ENCODE measurements around the gene ZNF789. TPM values are rescaled to one million over a fixed set of nuclear protein-coding genes. Genes with fewer than 3 reads are reported as not detected.
A peak's percentile ranks its signal among the peaks of the same experiment; 100 is the strongest.

ZNF789 gene
- total RNA-seq, 4 donors from 2014 or later: 23.8 to 44.8 (median 36.8) TPM

DNA sequence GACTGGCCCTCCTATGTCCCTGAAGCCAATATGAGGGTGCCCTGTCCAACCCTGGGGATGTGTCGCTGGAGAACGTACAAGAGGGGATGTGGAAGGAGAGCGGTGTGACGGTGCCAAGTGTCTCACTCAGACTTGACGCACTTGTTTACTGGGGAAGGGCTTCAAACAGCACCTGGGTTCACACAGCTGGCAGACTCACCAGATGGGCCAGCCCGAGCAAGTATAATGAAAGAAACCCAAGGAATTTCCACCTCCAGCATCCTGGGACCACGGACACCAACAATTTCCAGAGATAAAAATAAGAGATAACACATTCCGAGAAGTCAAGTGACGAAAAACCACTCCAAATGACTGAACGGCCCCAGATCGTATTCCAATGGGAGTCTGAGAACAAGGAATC lies 12.0 kb upstream of the ZNF789 start:
- H3K36me3 ChIP-seq: peaks cover 0 to 65% (median 0%) of the 10 kb centered on the region in 3 donors
- H3K9me3 ChIP-seq: no peaks in the 10 kb centered on the region
- no peak for DNase-seq
- H3K4me3 ChIP-seq: no peak overlapping the region
- H3K27ac ChIP-seq: no peak overlapping the region
- TF ChIP-seq, protein P1, sequence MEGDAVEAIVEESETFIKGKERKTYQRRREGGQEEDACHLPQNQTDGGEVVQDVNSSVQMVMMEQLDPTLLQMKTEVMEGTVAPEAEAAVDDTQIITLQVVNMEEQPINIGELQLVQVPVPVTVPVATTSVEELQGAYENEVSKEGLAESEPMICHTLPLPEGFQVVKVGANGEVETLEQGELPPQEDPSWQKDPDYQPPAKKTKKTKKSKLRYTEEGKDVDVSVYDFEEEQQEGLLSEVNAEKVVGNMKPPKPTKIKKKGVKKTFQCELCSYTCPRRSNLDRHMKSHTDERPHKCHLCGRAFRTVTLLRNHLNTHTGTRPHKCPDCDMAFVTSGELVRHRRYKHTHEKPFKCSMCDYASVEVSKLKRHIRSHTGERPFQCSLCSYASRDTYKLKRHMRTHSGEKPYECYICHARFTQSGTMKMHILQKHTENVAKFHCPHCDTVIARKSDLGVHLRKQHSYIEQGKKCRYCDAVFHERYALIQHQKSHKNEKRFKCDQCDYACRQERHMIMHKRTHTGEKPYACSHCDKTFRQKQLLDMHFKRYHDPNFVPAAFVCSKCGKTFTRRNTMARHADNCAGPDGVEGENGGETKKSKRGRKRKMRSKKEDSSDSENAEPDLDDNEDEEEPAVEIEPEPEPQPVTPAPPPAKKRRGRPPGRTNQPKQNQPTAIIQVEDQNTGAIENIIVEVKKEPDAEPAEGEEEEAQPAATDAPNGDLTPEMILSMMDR (IDR thresholded peaks at IDR 0.05): no peak
- no peak for TF ChIP-seq POLR2A (IDR thresholded peaks at IDR 0.05)
- peaks cover 0 to 27% (median 4%) of the 10 kb centered on the region in 4 donors for H3K4me1 ChIP-seq
- no peaks in the 10 kb centered on the region for H3K27me3 ChIP-seq

DNA sequence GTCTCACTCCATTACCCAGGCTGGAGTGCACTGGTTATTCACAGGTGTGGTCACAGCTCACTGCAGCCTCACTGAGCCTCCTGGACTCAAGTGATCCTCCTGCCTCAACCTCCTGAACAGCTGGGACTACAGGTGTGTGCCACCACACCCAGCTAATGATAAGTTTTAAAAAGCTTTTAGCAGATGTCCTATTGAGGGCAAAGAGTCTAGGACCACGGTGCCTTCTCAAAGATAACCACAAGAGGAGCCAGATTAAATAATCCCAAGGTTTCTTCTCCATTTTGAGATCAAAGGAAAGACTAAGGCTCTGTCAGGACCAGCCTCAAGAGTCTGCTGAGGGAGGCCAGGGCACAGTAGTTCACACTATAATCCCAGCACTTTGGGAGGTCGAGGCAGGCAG lies 11.5 kb upstream of the ZNF789 start:
- Histone ChIP-seq H3K4me1 (peaks cover 0 to 27% (median 4%) of the 10 kb centered on the region in 4 donors), H3K27ac (no peak overlapping the region), H3K36me3 (peaks cover 0 to 59% (median 0%) of the 10 kb centered on the region in 3 donors), H3K9me3 (no peaks in the 10 kb centered on the region), H3K4me3 (no peak overlapping the region), H3K27me3 (no peaks in the 10 kb centered on the region)
- TF ChIP-seq, protein P1 (IDR thresholded peaks at IDR 0.05): no peak
- no peak for TF ChIP-seq POLR2A (IDR thresholded peaks at IDR 0.05)
- no peak for DNase-seq

DNA sequence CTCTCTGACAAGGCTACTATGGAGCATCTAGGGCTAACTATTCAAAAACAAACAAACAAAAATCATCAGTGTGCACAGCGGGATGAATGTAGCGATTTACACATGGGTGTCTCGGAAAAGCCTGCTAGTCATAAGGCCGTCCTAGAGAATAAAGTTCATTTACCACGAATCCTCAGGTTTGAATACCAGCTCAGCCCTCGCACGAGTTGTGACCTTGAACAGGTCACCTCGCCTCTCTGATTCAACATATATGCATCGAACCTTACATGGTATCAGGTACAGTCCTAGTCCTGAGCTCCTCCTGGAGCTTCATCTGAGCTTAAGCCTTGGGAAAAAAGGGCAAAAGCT lies 7.3 kb upstream of the ZNF789 start:
- DNase-seq: no peak
- peaks cover 0 to 27% (median 4%) of the 10 kb centered on the region in 4 donors for H3K4me1 ChIP-seq
- H3K9me3 ChIP-seq: no peaks in the 10 kb centered on the region
- H3K27ac ChIP-seq: peak overlapping the region; percentile 81 to 89 (median 88)
- H3K36me3 ChIP-seq: peaks cover 0 to 20% (median 0%) of the 10 kb centered on the region in 3 donors
- TF ChIP-seq POLR2A (IDR thresholded peaks at IDR 0.05): no peak
- TF ChIP-seq, protein P1 (IDR thresholded peaks at IDR 0.05): no peak
- no peaks in the 10 kb centered on the region for H3K27me3 ChIP-seq
- H3K4me3 ChIP-seq: peak overlapping the region; percentile 80 to 96 (median 88)

DNA sequence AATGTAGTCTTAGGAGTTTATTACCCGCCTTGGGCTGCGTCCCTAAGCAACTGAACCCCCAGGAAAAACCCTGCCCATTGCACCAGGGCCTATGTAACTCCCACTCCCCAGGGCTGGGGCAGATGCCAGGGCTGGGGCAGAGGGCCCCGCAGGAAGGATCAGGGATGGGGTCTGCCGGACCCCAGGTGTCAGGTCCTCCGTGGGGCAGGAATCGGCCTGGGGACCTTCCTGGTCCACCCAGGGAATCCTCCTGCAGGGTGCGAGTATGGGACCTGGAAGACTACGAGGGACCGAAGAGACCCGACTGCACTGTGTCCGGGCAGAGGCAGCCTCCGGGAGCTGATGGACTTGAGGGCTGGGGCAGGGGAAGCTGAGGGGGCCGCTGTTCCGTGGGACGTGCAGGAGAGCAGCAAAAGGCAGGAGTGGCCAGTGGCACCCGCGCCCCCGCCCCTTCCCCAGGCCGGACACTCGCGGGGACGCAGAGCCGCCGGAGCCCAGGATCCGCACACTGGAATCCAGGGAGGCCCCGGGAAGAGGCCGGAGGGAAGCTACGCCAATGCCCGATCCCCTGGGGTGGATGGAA lies 4.3 kb upstream of the ZNF789 start:
- Histone ChIP-seq H3K4me3 (no peak overlapping the region), H3K27ac (no peak overlapping the region), H3K4me1 (peaks cover 0 to 20% (median 6%) of the 10 kb centered on the region in 4 donors), H3K27me3 (no peaks in the 10 kb centered on the region), H3K9me3 (no peaks in the 10 kb centered on the region), H3K36me3 (peaks cover 0 to 9% (median 0%) of the 10 kb centered on the region in 3 donors)
- TF ChIP-seq, protein P1 (IDR thresholded peaks at IDR 0.05): no peak
- TF ChIP-seq POLR2A (IDR thresholded peaks at IDR 0.05): no peak
- no peak for DNase-seq

DNA sequence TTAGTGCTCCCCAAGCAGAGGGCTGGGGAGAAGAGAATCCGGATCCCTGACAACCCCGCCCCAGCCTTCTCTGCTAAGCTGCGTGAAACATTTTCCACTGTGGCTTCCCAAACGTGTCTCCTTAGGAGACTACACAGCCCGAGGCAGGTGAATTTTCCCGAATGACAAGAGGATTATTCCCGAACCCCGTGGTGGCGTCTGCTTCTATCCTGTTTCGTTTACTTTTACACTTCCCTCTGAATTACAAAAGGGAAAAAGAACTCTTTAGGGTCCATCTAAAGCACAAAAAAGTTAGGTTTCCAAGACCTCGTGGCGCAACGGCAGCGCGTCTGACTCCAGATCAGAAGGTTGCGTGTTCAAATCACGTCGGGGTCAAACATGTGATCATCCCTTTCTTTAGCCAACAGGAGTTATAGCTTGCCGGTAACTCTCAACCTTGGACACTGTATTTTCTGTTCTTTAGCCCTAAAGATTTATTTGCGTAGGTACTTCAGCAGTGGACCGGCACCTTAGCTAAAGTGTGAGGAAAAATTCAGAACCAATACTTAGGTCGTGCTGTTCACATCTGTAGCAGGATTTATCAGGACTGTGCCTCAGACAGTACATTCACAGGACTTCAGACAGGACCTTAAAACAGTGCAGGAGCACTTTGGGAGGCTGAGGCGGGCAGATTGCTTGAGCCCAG lies 3.2 kb upstream of the ZNF789 start:
- TF ChIP-seq, protein P1 (IDR thresholded peaks at IDR 0.05): no peak
- TF ChIP-seq POLR2A (IDR thresholded peaks at IDR 0.05): no peak
- Histone ChIP-seq H3K9me3 (no peaks in the 10 kb centered on the region), H3K4me1 (peaks cover 0 to 18% (median 7%) of the 10 kb centered on the region in 4 donors)

More for the DNA sequence above, 3.2 kb upstream of the ZNF789 start:
- DNase-seq: no peak
- Histone ChIP-seq H3K36me3 (no peaks in the 10 kb centered on the region), H3K27ac (no peak overlapping the region), H3K27me3 (no peaks in the 10 kb centered on the region), H3K4me3 (no peak overlapping the region)

Data from Peyer's patch (tissue), 4 donors.